Left cardiac atrium (tissue), 4 donors: ENCODE data around the gene METTL8. TPM values are rescaled to one million over a fixed set of nuclear protein-coding genes. Genes with fewer than 3 reads are reported as not detected.
"Not testable (repeated sequence)": the region's sequence is repeated elsewhere in the genome, so short reads cannot be mapped to it uniquely, and the experiment has no call there.

ENCODE experiments used
- ATAC-seq, 2 donors: fragments of 200-7000 bp; cut with Tn5 transposase; one replicate each; pipeline ENCODE4 v1.9.1; 2020; ENCODE audit warnings: mild to moderate bottlenecking in 2 of 2, moderate library complexity in 2 of 2
- DNase-seq: peaks from one replicate; pipeline ENCODE4 v3.0.0-alpha.2; 2020
- intact Hi-C, 2 donors: fragments of 100-400 bp; cut with DNase I; formaldehyde crosslinking; loops; one replicate each; pipeline versions ENCODE4 v1.14.1 to v1.15.1; 2022 to 2023
- total RNA-seq, 2 donors: library from RNA; stranded (reverse); fragmentation: NEBNext Ultra II Directional; extraction: Animal tissue kit (Norgen Biotek cat#: 25700); gene quantifications; one replicate each; pipeline ENCODE4 v1.2.1, GENCODE V29; 2021
- donor health status: DM: no; HTN: yes; CAD: no.
- donor health status: DM: no; HTN: yes; CAD: no; lungs with severe emphysema.
- donor health status: DM: yes; HTN: yes; CAD: no.
- donor health status: Dilated cardiomyopathy.

The METTL8 gene
- total RNA-seq, 2 donors from 2014 or later, result 10.2 to 13.3 TPM

- intact Hi-C loops, result no loop called here
- DNase-seq (no peak), ATAC-seq (no peak)
Measured at GRCh38 chr2:171323971-171324528, 109.7 kb downstream of the METTL8 start.

DNA sequence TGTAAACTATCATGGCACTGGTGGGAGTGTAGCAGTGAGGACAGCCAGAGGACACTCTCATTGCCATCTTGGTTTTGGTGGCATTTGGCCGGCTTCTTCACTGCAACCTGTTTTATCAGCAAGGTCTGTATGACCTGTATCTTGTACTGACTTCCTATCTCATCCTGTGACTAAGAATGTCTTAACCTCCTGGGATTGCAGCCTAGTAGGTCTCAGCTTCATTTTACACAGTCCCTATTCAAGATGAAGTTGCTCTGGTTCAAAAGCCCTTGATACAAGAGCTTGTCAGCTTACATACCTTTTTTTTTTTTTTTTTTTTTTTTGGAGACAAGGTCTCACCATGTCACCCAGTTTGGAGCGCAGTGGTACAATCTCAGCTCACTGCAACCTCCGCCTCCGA lies 110.9 kb downstream of the METTL8 start:
- intact Hi-C loops, result no loop called here
- DNase-seq, result no peak
- ATAC-seq, result no peak

- DNase-seq (no peak), ATAC-seq (no peak)
- intact Hi-C loops, result no loop called here
Measured at GRCh38 chr2:171320731-171321130, 113.1 kb downstream of the METTL8 start.

GRCh38 chr2:171320208-171320621 lies 113.6 kb downstream of the METTL8 start:
- intact Hi-C loops, result no loop called here
- no peak for DNase-seq
- no peak for ATAC-seq

DNA sequence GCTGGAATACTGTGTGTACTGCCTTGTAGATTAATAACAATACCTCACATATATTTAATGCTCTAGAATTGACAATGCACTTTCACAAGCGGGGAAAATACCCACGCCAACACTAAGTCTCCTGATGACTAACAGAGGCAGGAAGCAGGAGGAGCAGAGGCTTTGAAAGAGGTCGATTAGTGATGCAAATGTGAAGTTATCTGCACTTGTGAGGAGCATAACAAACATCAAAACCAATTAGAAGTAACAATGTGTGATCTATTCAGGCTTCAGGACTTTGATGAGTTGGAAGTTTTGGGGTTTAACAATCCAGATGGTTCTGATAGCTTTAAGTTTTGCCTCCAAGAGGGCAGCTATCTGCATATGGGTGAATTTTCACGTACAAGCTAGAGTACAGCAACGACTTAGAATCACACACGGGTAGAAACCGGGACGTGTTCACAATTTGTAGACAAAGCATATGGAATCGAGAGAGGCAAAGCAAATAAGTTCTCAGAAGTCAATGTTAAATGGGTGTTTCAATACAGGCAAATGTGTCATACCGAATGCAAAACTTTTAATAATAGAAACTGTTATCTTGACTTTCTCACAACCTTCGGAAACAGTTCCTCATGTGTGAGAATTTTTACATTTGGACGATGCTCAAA lies 114.5 kb downstream of the METTL8 start:
- DNase-seq (no peak), ATAC-seq (no peak)
- intact Hi-C loops, result no loop called here

DNA sequence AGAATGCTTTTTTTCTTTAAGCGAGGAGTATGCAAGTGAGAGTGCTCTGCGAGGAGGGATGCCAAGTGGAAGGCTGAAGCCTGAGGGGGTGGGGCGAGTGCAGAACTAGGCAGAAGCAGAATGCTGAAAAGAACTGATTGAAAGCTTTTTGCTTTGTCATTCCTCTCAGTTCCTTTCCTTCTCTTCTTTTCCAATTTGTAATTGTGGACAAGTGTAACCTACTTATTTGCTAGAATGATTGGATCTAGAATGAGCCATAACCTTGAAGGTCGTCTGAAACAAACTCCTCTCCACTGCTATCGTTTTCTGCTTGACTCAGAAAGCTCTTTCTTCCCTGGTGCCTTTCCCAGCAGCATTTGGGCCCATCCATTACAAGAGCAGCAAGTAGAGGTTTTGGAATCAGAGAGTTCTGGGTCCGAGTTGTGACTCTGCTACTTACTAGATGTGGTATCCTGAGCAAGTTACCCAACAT lies 115.3 kb downstream of the METTL8 start:
- peak; percentile 47 to 66 for ATAC-seq
- no peak for DNase-seq
- intact Hi-C loops, result no loop called here

GRCh38 chr2:171317492-171318125 lies 116.2 kb downstream of the METTL8 start:
- no peak for DNase-seq
- no peak for ATAC-seq
- intact Hi-C loops, result no loop called here

DNA sequence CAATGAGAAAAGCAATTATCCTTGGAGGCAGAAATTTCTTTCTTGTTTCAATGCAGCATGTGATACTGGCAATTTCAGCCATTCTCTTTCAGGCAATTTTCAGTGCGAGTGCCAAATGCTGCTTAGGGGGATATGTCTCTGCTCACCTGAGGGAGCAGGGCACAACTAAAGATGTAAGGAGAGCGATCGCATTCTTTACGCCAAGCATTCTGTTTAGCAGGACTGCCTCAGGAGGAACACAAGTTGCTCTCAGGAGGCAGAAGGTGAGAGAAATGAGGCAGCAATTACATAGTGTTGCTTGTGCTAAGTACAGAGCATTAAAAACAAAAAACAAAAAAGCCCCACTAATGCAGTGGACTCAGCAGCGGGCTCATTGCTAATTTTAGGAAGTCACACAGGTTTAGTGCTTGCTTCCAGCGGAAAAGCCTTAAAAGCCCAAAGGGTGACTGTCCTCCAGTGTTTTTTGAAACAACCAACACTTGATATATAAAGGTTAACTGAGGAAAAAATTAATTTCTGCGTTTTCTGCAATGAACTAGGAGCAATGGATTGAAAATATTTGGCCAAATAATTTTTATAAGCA lies 116.9 kb downstream of the METTL8 start:
- DNase-seq, result no peak

DNA sequence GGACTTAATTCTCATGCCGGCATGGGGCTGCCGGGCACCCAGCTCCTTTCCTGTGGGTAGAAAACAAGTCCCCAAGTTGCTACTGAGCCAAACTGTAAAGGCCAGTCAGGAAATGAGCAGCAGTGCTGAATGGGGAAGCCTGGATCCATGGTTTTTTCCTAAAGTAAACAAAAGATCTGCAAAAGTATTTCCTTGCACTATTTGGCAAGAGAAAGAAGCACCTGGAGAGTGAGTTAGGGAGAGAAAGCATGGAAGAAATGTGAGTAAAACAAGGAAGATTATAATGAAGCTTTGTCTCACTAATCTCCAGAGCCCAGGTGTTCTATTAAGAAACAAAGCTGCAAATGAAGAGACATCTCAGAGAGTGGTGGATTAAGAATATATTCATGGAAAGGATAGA lies 117.6 kb downstream of the METTL8 start:
- intact Hi-C loops, result no loop called here
- DNase-seq, result no peak
- ATAC-seq, result no peak

More for the DNA sequence above, 116.9 kb downstream of the METTL8 start:
- ATAC-seq, result no peak
- intact Hi-C loops, result no loop called here

DNA sequence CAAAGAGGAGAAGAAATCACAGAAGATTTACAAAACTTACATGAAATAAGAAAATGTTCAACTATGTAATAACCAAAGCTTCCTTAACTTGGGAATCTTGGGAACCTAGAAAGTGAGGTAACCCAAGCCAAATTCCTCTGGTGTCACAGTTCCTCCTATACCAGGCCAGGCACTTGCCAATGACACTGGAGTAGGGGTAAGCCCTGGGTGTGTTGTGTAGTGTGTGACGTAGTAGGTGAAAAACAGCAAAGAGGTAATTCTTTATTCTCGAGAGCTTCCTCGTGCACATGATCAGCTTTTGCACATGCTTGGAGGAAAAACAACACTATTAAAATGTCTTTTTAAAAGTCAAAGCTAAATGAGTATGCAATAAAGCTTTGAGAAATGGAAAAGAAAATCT lies 118.0 kb downstream of the METTL8 start:
- intact Hi-C loops, result no loop called here
- no peak for ATAC-seq
- DNase-seq, result no peak

- DNase-seq, intact Hi-C loops: not testable (repeated sequence)
Measured at GRCh38 chr2:171312182-171312581, 121.6 kb downstream of the METTL8 start.

DNA sequence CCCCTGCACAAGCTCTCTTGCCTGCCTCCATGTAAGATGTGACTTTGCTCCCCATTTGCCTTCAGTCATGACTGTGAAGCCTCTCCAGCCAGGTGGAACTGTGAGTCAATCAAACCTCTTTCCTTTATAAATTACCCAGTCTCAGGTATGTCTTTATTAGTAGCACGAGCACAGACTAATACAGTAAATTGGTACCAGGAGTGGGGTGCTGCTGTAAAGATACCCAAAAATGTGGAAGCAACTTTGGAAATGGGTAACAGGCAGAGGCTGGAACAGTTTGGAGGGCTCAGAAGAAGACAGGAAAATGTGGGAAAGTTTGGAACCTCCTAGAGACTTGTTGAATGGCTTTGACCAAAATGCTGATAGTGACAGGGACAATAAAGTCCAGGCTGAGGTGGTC lies 122.2 kb downstream of the METTL8 start:
- DNase-seq, ATAC-seq, intact Hi-C loops: not testable (repeated sequence)

More at GRCh38 chr2:171312182-171312581, 121.6 kb downstream of the METTL8 start:
- not testable (repeated sequence) for ATAC-seq

DNA sequence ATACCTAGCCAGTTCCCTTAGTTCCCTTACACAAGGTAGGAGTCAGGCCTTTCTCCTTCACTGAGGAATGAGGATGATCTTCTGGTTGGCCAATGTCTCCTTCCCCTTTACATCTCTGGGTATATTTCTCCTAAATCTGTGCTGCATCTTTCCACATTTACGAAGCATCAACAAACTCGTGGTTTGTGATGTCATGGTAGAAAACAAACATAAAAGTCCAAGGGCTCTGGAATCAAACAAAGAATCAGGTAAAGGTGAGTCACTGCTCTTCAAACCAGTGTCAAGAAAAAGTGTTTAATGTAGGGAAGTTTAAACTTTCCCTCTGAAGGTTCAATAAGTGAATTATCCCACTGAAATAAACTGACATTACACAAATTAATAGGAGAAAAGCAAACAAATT lies 122.9 kb downstream of the METTL8 start:
- ATAC-seq, result no peak
- no peak for DNase-seq
- intact Hi-C loops, result no loop called here

DNA sequence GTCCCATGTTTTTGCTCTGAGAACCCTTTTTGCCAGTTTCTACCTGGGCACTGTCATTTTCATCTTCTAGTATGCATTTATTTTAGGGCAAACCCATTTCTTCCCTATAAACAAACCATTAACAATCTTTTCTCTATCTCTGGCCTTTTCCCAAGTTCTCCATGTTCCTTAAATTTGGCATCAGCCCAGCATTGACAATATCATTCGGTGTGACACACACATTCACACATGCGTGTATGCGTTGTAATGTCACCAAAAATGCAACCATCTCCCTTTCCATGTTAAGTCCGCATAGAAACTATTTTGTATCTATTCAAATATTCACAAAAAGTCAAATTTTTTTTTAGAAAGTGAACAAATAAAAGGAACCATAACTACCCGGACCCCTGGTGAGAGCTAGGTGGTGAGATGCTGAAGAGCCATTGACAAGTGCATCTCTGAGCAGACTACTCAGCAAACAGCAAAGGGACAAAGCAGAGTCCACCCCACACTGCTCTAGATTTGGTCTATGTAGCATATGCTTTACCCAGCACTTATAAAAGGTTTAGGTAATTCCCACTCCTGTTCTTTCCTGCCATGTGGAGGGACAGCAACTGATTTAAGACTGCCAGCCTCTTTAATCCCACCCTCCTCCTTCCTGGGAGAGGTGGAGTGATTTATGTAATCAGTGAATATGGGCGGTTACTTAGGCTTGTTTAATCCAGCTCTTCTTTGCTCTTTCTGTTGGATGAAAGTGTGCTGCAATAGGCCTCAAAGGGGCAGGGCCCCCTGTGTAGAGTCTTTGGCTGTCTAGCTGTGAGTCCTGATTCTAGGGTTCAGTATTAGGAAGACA lies 124.1 kb downstream of the METTL8 start:
- DNase-seq (no peak), ATAC-seq (no peak)
- intact Hi-C loops, result no loop called here

GRCh38 chr2:171308280-171309054 lies 125.3 kb downstream of the METTL8 start:
- no peak for ATAC-seq
- intact Hi-C loops, result no loop called here
- DNase-seq, result no peak

DNA sequence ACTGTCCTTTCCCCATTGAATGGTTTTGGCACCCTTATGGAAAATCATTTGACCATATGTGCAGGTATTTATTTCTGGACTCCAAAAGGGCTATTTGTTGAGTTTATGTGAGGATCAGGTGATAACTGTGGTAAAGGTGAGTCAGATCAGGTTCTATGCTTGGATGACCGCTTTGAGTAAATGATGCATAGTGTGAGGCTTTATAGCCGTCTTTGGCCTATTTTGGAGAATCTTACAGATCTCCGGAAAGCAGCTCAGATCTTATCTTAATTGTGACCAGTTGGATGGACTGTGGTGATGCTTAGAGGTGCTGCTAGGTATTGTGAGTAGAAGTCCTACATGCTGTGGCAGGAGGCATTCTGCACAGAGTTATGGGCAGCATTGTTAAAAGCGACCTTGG lies 126.2 kb downstream of the METTL8 start:
- DNase-seq (no peak), ATAC-seq (no peak)
- intact Hi-C loops, result no loop called here

GRCh38 chr2:171297956-171298355 lies 135.8 kb downstream of the METTL8 start:
- DNase-seq (no peak), ATAC-seq (no peak)
- intact Hi-C loops, result no loop called here

DNA sequence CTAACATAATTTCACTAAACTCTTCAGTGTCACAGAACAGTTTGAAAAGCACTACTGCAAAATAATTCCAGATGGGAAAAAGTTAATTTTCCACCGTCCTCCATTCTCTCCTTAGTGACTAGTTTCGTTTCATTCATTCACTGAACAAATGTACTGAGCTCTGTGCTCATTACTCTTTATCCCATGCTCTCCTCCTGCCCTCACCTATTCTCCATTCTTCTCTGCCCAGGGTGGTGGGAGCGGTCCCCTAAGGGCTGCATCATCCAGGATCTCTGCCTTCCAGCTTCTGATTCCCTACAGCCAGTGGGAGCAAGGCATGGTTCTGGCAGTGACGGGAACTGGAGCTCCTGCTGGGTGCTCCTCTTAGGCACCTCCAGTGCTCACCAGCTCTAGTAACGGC lies 139.2 kb downstream of the METTL8 start:
- ATAC-seq (no peak), DNase-seq (no peak)
- intact Hi-C loops, result no loop called here

GRCh38 chr2:171293661-171294060 lies 140.1 kb downstream of the METTL8 start:
- ATAC-seq (no peak), DNase-seq (no peak)
- intact Hi-C loops, result no loop called here
